ENCODE results near the gene SCN8A.

- no peak for TF ChIP-seq CTCF (IDR thresholded peaks at IDR 0.05; ENCODE audit: extremely low read depth in 1 of 2, insufficient read depth in 1 of 2, low read depth in 1 of 2, low read length in 2 of 2)
- TF ChIP-seq EZH2 (IDR thresholded peaks at IDR 0.05; ENCODE audit: borderline replicate concordance, low read depth, low read length, severe bottlenecking): no peak
- no peak for TF ChIP-seq POLR2A (IDR thresholded peaks at IDR 0.05; ENCODE audit: low read depth, low read length)
- no peak for TF ChIP-seq FOS (IDR thresholded peaks at IDR 0.05; ENCODE audit: borderline replicate concordance, insufficient read depth, low read length)
- no peak for TF ChIP-seq POLR2AphosphoS5 (IDR thresholded peaks at IDR 0.05; ENCODE audit: insufficient read depth, low read depth, low read length)
- no peak for TF ChIP-seq JUN (IDR thresholded peaks at IDR 0.05; ENCODE audit: borderline replicate concordance, insufficient read depth, insufficient read length, low read depth)
- TF ChIP-seq MAX (IDR thresholded peaks at IDR 0.05; ENCODE audit: insufficient read depth, insufficient read length): no peak
- no peak for TF ChIP-seq MYC (IDR thresholded peaks at IDR 0.05; ENCODE audit: low read depth, low read length)
Measured at GRCh38 chr12:51744957-51745356, 153.9 kb downstream of the SCN8A start.

All from endothelial cell of umbilical vein (primary cell).